ENCODE data around the gene SEMA3A.

The SEMA3A gene

DNA sequence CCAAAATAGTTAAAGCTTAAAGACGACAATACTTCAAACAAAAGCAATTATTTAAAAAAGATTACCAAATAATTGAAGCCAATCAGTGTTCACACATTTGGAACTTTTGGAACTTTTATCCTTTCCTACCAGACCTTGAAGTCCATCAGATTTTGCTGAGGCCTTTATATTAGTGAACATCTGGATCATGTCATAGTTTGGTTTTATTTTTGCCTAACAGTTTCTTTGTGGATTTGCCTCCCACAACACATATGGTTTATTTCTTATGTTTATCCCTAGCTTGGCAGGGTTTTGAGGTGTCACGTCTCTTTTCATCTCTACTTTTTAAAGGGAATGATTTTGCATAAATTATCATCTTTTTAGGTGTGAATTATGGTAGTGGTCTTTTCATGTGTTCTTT is 242.4 kb downstream of the SEMA3A start:
- TF ChIP-seq, protein P1, sequence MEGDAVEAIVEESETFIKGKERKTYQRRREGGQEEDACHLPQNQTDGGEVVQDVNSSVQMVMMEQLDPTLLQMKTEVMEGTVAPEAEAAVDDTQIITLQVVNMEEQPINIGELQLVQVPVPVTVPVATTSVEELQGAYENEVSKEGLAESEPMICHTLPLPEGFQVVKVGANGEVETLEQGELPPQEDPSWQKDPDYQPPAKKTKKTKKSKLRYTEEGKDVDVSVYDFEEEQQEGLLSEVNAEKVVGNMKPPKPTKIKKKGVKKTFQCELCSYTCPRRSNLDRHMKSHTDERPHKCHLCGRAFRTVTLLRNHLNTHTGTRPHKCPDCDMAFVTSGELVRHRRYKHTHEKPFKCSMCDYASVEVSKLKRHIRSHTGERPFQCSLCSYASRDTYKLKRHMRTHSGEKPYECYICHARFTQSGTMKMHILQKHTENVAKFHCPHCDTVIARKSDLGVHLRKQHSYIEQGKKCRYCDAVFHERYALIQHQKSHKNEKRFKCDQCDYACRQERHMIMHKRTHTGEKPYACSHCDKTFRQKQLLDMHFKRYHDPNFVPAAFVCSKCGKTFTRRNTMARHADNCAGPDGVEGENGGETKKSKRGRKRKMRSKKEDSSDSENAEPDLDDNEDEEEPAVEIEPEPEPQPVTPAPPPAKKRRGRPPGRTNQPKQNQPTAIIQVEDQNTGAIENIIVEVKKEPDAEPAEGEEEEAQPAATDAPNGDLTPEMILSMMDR (IDR thresholded peaks at IDR 0.05; ENCODE audit: low read depth, low read length): no peak
- in situ Hi-C loops (cut with HindIII; ENCODE audit: low sequenced_read_pairs): no loop called here
- no peak for DNase-seq (ENCODE audit: low read depth, low spot score)
- no peak overlapping the region for H3K4me3 ChIP-seq (ENCODE audit: low read depth, low read length)

DNA sequence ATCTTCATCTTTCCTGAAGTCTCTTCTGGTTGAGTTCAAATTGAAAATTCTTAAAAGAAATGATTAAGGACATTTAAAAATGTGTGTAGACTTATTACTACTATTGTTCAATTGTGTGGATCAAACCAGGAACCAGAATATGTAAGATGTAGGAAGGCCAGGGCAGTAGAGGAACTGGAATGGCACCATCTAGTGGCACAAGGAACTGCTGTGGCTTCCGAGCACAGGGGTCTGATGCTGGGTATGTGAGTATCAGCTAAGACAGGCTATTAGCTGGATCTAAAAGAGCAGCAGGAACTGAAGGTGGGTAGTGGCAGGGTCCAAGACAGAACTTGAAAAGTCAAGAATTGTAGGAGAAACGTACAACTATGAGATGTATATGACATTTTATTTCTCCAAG is 247.3 kb downstream of the SEMA3A start:
- H3K4me3 ChIP-seq (ENCODE audit: low read depth, low read length): no peak overlapping the region
- in situ Hi-C loops (cut with HindIII; ENCODE audit: low sequenced_read_pairs): no loop called here
- no peak for DNase-seq (ENCODE audit: low read depth, low spot score)
- TF ChIP-seq, protein P1 (IDR thresholded peaks at IDR 0.05; ENCODE audit: low read depth, low read length): peak; percentile 53

DNA sequence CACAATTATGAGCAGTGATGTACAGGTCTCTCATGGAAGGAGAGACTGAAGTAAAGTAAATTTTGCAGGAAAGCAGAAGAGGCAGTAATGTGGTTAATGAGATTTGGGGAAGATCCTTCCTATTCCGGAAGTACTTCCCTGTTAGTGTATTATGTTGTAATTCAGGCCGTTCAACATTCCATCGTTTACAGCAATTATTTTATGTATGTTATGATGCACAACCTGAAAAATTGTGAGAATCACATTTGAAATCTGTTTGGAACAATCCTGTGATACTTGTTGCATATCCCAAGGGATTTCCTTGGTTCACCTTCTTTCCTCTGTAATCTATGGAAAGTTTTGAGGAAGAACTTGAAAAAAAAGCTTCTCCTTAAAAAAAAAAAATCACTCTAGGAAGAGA is 247.8 kb downstream of the SEMA3A start:
- TF ChIP-seq, protein P1 (IDR thresholded peaks at IDR 0.05; ENCODE audit: low read depth, low read length): no peak
- no peak overlapping the region for H3K4me3 ChIP-seq (ENCODE audit: low read depth, low read length)
- in situ Hi-C loops (cut with HindIII; ENCODE audit: low sequenced_read_pairs): no loop called here
- DNase-seq (ENCODE audit: low read depth, low spot score): no peak

DNA sequence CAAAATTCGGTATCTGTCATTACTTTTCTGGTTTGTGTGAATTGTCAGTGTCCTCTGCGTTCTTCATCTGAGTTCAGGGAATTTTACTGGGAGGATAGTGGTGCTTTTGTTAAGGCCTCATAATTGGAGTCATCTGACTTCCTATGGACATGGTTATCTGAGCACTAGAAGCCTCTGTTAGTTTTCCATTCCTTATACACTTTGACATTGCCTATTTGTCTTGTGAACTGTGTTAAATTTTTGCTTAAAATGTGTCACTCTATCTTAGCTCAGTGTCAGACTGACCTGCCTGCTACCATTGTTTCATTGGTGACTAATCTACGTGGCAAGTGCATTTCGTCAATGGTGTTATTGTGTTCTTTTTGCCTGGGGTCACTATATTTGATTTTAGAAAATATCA is 253.3 kb downstream of the SEMA3A start:
- TF ChIP-seq, protein P1 (IDR thresholded peaks at IDR 0.05; ENCODE audit: low read depth, low read length): no peak
- DNase-seq (ENCODE audit: low read depth, low spot score): no peak
- in situ Hi-C loops (cut with HindIII; ENCODE audit: low sequenced_read_pairs): no loop called here
- H3K4me3 ChIP-seq (ENCODE audit: low read depth, low read length): no peak overlapping the region

DNA sequence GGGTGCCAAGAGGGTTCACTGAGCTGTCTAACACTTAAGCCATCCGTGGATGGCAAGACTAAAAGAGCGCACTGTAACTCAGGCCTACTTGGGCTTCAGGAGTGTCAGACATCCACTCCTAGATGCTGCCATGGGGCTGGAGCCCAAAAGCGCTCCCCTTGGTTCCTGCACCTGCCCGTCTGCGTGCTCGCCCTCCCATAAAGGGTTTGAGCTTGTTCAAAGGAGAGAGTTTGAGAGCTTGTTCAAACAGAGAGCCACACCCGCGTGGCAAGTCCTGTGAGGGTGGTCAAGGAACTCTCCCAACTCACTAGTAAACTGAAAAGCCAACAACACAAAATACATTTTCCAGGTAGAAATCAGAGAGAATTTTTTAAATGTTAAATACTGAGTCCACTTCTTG is 256.7 kb downstream of the SEMA3A start:
- in situ Hi-C loops (cut with HindIII; ENCODE audit: low sequenced_read_pairs): no loop called here
- no peak for DNase-seq (ENCODE audit: low read depth, low spot score)
- H3K4me3 ChIP-seq (ENCODE audit: low read depth, low read length): no peak overlapping the region
- TF ChIP-seq, protein P1 (IDR thresholded peaks at IDR 0.05; ENCODE audit: low read depth, low read length): no peak

DNA sequence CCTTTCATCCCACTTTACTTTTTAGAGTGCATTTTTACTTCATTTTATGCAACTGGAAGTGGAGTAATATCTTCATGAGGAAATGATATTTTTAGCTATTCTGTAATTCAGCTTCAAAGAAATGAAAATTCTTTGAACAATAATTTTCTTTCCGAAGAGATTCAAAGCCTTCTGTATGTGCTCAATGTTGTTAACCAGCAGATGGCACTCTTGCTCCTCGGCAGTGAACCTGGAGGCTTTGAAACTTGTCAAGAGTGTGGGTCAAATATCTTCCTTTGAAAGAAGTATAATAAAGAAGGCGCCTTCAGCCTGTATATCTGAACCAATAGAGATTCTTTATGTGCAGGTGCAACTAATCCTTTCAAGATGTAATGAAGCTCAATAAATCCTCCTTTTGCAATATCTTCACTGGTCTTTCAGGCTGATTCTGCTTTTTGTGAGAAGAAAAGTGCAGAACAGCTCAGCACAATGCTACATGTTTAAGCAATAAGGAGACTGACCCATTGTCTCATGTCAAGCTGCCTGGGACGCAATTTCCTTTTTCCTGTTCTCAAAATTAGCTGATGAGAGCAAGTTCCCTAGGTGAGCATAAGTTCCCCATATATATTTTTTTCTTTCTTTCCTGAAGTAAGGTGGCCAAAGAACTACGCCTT is 258.4 kb downstream of the SEMA3A start:
- in situ Hi-C loops (cut with HindIII; ENCODE audit: low sequenced_read_pairs): no loop called here
- TF ChIP-seq, protein P1 (IDR thresholded peaks at IDR 0.05; ENCODE audit: low read depth, low read length): peak; percentile 92
- H3K4me3 ChIP-seq (ENCODE audit: low read depth, low read length): no peak overlapping the region
- peak; percentile 79 for DNase-seq (ENCODE audit: low read depth, low spot score)

Measured in astrocyte of the spinal cord (primary cell).